Left ventricle myocardium inferior (tissue), 1 donor: ENCODE data around the gene MOCS2. TPM values are rescaled to one million over a fixed set of nuclear protein-coding genes. Genes with fewer than 3 reads are reported as not detected.
"Not testable (repeated sequence)": the region's sequence is repeated elsewhere in the genome, so short reads cannot be mapped to it uniquely, and the experiment has no call there.

Source experiments
- DNase-seq: peaks from one replicate; pipeline ENCODE4 v3.0.0-alpha.2; 2020
- H3K27ac ChIP-seq: fragments of 200-600 bp; replicated peaks from 2 replicates; pipeline ENCODE4 v1.8.0; 2021
- H3K27me3 ChIP-seq: fragments of 200-600 bp; 2 replicates; pipeline ENCODE4 v1.8.0; 2021; ENCODE audit warnings: low read depth
- H3K36me3 ChIP-seq: fragments of 200-600 bp; 2 replicates; pipeline ENCODE4 v1.8.0; 2021
- H3K4me1 ChIP-seq: fragments of 200-600 bp; 2 replicates; pipeline ENCODE4 v1.8.0; 2021
- H3K4me3 ChIP-seq: fragments of 200-600 bp; 2 replicates; pipeline ENCODE4 v1.8.0; 2021; ENCODE audit warnings: mild to moderate bottlenecking, moderate library complexity
- H3K9me3 ChIP-seq: fragments of 200-600 bp; replicated peaks from 2 replicates; pipeline ENCODE4 v1.8.0; 2021
- CTCF ChIP-seq: fragments of 200-600 bp; IDR thresholded peaks from 2 replicates; pipeline ENCODE4 v1.8.0; 2021; ENCODE audit warnings: antibody characterized with exemption, mild to moderate bottlenecking, borderline replicate concordance
- intact Hi-C: fragments of 100-400 bp; cut with micrococcal nuclease; formaldehyde crosslinking; loops from one replicate; pipeline ENCODE4 v1.11.0; 2022
- total RNA-seq: library from RNA; stranded (reverse); fragmentation: NEBNext Ultra II Directional; extraction: Animal tissue kit (Norgen Biotek cat#: 25700); gene quantifications from one replicate; pipeline ENCODE4 v1.2.1, GENCODE V29; 2021
- donor health status: DM: no; HTN: yes; CAD: no; lungs with severe emphysema.

Gene MOCS2
- total RNA-seq, 1 donor from 2014 or later = 88.7 TPM

- no peak for TF ChIP-seq CTCF
- no peaks in the 10 kb centered on the region for H3K36me3 ChIP-seq
- no peak overlapping the region for H3K4me3 ChIP-seq
- intact Hi-C loops = no loop called here
- DNase-seq = no peak
- H3K9me3 ChIP-seq = no peaks in the 10 kb centered on the region
- no peak overlapping the region for H3K27ac ChIP-seq
- H3K4me1 ChIP-seq = peaks cover 7% of the 10 kb centered on the region
- H3K27me3 ChIP-seq = no peaks in the 10 kb centered on the region
These were observed 5.4 kb upstream of the MOCS2 start for GRCh38 chr5:53114988-53115387.

GRCh38 chr5:53113947-53114346 is 4.4 kb upstream of the MOCS2 start:
- Histone ChIP-seq H3K9me3 (no peaks in the 10 kb centered on the region), H3K4me3 (no peak overlapping the region), H3K36me3 (no peaks in the 10 kb centered on the region), H3K27ac (no peak overlapping the region), H3K4me1 (peaks cover 16% of the 10 kb centered on the region), H3K27me3 (no peaks in the 10 kb centered on the region)
- no peak for TF ChIP-seq CTCF
- intact Hi-C loops = no loop called here
- DNase-seq = no peak

- Histone ChIP-seq H3K4me1 (peaks cover 26% of the 10 kb centered on the region), H3K27ac (no peak overlapping the region), H3K36me3 (peaks cover under 1% of the 10 kb centered on the region), H3K4me3 (no peak overlapping the region), H3K27me3 (no peaks in the 10 kb centered on the region), H3K9me3 (no peaks in the 10 kb centered on the region)
- intact Hi-C loops = no loop called here
- DNase-seq = no peak
- TF ChIP-seq CTCF = no peak
These were observed 3.4 kb upstream of the MOCS2 start for GRCh38 chr5:53112909-53113308.

GRCh38 chr5:53112307-53112706 is 2.8 kb upstream of the MOCS2 start:
- intact Hi-C loops = not testable (repeated sequence)

GRCh38 chr5:53111139-53111538 is 1.6 kb upstream of the MOCS2 start:
- Histone ChIP-seq H3K4me3 (no peak overlapping the region), H3K27ac (no peak overlapping the region), H3K36me3 (peaks cover 18% of the 10 kb centered on the region), H3K27me3 (no peaks in the 10 kb centered on the region), H3K9me3 (no peaks in the 10 kb centered on the region), H3K4me1 (peaks cover 39% of the 10 kb centered on the region)
- TF ChIP-seq CTCF = no peak
- no peak for DNase-seq
- intact Hi-C loops = no loop called here

More at GRCh38 chr5:53112307-53112706, 2.8 kb upstream of the MOCS2 start:
- not testable (repeated sequence) for DNase-seq, H3K36me3 ChIP-seq, H3K9me3 ChIP-seq, H3K27ac ChIP-seq, H3K27me3 ChIP-seq, H3K4me3 ChIP-seq
- H3K4me1 ChIP-seq = peaks cover 32% of the 10 kb centered on the region

GRCh38 chr5:53110156-53110555 is 599 bp upstream of the MOCS2 start:
- DNase-seq = no peak
- no peaks in the 10 kb centered on the region for H3K27me3 ChIP-seq
- intact Hi-C loops = no loop called here
- no peak for TF ChIP-seq CTCF
- H3K4me1 ChIP-seq = peaks cover 44% of the 10 kb centered on the region
- peak overlapping the region; percentile 80 for H3K27ac ChIP-seq
- peaks cover 26% of the 10 kb centered on the region for H3K36me3 ChIP-seq
- H3K4me3 ChIP-seq = peak overlapping the region; percentile 86
- H3K9me3 ChIP-seq = no peaks in the 10 kb centered on the region
